Tibial nerve (tissue), 4 donors: ENCODE data around the gene VAMP8. TPM values are rescaled to one million over a fixed set of nuclear protein-coding genes. Genes with fewer than 3 reads are reported as not detected.
A peak's percentile ranks its signal among the peaks of the same experiment; 100 is the strongest.

Experiments
- DNase-seq, 2 donors: peaks; one replicate each; pipeline ENCODE4 v3.0.0-alpha.2; 2019; ENCODE audit warnings: low spot score in 2 of 2
- H3K27ac ChIP-seq, 4 donors: fragments of 200-600 bp; sonication (generic) in 3 of 4; one replicate each; pipeline ENCODE4 v1.5.1; 2017 to 2019; ENCODE audit warnings: mild to moderate bottlenecking in 1 of 4
- H3K27me3 ChIP-seq, 2 donors: fragments of 200-600 bp; sonication (generic) in 1 of 2; one replicate each; pipeline versions ENCODE4 v1.5.1 to v1.6.0; 2017 to 2019
- H3K36me3 ChIP-seq, 3 donors: fragments of 200-600 bp; sonication (generic); one replicate each; pipeline ENCODE4 v1.5.1; 2018 to 2019
- H3K4me1 ChIP-seq, 4 donors: fragments of 200-600 bp; sonication (generic) in 3 of 4; one replicate each; pipeline ENCODE4 v1.5.1; 2017 to 2019
- H3K4me3 ChIP-seq, 4 donors: fragments of 200-600 bp; sonication (generic) in 3 of 4; one replicate each; pipeline ENCODE4 v1.5.1; 2017 to 2019; ENCODE audit warnings: mild to moderate bottlenecking in 1 of 4, moderate library complexity in 1 of 4
- H3K9me3 ChIP-seq, 4 donors: fragments of 200-600 bp; sonication (generic) in 3 of 4; one replicate each; pipeline ENCODE4 v1.5.1; 2017 to 2019
- EP300 ChIP-seq, 2 donors: sonication (generic); formaldehyde crosslinking; IDR thresholded peaks; one replicate each; pipeline ENCODE4 v1.6.1; 2017; ENCODE audit warnings: antibody characterized with exemption in 2 of 2, mild to moderate bottlenecking in 1 of 2
- POLR2A ChIP-seq, 2 donors: fragments of 450-650 bp; IDR thresholded peaks; one replicate each; pipeline ENCODE4 v1.6.1; 2017; ENCODE audit warnings: antibody characterized with exemption in 2 of 2, mild to moderate bottlenecking in 2 of 2, moderate library complexity in 2 of 2
- WGBS, 2 donors: methylation state at CpG; one replicate each; pipeline ENCODE4 v1.1.5; 2018; 5-methylcytosine and 5-hydroxymethylcytosine counted together
- total RNA-seq, 4 donors: library from RNA; depleted of rRNA; stranded (reverse); fragments of >200 nt; gene quantifications; one replicate each; pipeline ENCODE4 v1.1.0, GENCODE V29; 2016
- TF ChIP-seq, protein P1 (sequence below), 5 experiments: fragments of 200-600 bp in 3 of 5; fragments of 450-650 bp in 2 of 5; sonication (generic) in 3 of 5; IDR thresholded peaks; one replicate each; pipeline ENCODE4 v1.5.1; 2016 to 2019; ENCODE audit warnings: antibody characterized with exemption in 5 of 5, mild to moderate bottlenecking in 3 of 5, moderate library complexity in 2 of 5

Gene VAMP8
- total RNA-seq, 4 donors from 2014 or later = 4.3 to 24.0 (median 11.8) TPM

- no peak overlapping the region for H3K4me3 ChIP-seq
- DNase-seq = no peak
- H3K36me3 ChIP-seq = peaks cover 0 to 36% (median 0%) of the 10 kb centered on the region in 3 donors
- H3K27me3 ChIP-seq = no peaks in the 10 kb centered on the region
- no peaks in the 10 kb centered on the region for H3K9me3 ChIP-seq
- 34 to 37% methylated on average over 4 of the region's 4 CpGs for WGBS, 2 donors
- TF ChIP-seq, protein P1, sequence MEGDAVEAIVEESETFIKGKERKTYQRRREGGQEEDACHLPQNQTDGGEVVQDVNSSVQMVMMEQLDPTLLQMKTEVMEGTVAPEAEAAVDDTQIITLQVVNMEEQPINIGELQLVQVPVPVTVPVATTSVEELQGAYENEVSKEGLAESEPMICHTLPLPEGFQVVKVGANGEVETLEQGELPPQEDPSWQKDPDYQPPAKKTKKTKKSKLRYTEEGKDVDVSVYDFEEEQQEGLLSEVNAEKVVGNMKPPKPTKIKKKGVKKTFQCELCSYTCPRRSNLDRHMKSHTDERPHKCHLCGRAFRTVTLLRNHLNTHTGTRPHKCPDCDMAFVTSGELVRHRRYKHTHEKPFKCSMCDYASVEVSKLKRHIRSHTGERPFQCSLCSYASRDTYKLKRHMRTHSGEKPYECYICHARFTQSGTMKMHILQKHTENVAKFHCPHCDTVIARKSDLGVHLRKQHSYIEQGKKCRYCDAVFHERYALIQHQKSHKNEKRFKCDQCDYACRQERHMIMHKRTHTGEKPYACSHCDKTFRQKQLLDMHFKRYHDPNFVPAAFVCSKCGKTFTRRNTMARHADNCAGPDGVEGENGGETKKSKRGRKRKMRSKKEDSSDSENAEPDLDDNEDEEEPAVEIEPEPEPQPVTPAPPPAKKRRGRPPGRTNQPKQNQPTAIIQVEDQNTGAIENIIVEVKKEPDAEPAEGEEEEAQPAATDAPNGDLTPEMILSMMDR (IDR thresholded peaks at IDR 0.05) = no peak
- TF ChIP-seq EP300 (IDR thresholded peaks at IDR 0.05) (no peak), POLR2A (IDR thresholded peaks at IDR 0.05) (no peak)
- H3K27ac ChIP-seq = peak overlapping the region in 2 of 4 donors; percentile 61 to 80
- peaks cover 0 to 86% (median 39%) of the 10 kb centered on the region in 4 donors for H3K4me1 ChIP-seq
Measured at GRCh38 chr2:85605406-85606115, 28.2 kb downstream of the VAMP8 start.

- Histone ChIP-seq H3K36me3 (peaks cover 0 to 31% (median 0%) of the 10 kb centered on the region in 3 donors), H3K4me1 (peaks cover 0 to 85% (median 39%) of the 10 kb centered on the region in 4 donors)
Measured at GRCh38 chr2:85606116-85606455, 28.7 kb downstream of the VAMP8 start.

DNA sequence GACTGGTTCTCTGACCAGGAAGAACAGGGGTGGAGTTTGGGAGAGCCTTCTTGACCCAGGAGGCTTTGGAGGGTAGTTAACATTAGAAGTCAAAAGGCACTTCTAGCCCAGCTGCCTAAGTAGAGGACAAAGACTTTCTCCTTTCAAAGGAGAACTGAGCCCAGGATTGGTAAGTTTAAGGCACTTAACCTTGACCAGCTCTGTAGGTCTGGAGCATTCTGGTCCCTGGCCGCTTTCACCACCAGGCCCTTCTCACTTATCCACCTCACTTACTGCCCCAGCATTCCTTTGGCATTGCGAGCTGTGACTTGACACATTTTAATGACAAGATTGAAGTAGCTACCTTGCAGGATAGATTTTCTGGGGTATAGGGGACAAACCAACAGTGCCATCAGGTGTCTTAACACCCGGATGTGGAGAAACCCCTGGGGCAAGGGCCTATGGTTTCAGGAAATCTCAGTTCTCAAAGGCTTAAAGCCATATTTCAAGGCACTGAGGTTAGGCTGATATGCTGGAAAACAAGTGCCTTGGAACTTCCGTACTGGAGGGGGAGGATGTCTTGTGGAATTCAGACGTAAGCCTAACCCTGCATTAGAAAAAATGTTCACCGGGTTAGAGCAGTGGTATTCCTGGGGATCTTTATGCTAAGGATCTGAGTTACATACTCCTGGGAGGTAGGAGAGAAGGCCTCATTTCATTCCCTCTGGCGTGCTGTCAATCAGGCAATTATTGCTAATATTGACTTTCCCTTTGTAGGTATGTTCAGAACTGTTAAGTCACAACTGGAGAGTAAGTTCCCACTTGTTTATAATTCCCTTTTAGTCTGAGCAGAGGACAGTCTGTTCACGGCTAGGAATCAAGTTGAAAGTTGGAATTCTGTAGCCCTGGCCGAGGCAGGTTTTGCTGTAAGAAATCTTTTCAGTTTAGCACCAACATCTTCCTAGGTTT, 30.2 kb downstream of the VAMP8 start:
- peaks cover 0 to 31% (median 0%) of the 10 kb centered on the region in 3 donors for H3K36me3 ChIP-seq
- DNase-seq = no peak
- WGBS, 2 donors = 74 to 84% methylated on average over 9 of the region's 9 CpGs
- H3K4me1 ChIP-seq = peaks cover 0 to 82% (median 37%) of the 10 kb centered on the region in 4 donors
- TF ChIP-seq EP300 (IDR thresholded peaks at IDR 0.05) (no peak), POLR2A (IDR thresholded peaks at IDR 0.05) (no peak)
- TF ChIP-seq, protein P1 (IDR thresholded peaks at IDR 0.05) = no peak
- no peak overlapping the region for H3K4me3 ChIP-seq
- no peaks in the 10 kb centered on the region for H3K27me3 ChIP-seq
- peak overlapping the region in 2 of 4 donors; percentile 26 to 31 for H3K27ac ChIP-seq
- no peaks in the 10 kb centered on the region for H3K9me3 ChIP-seq

More at GRCh38 chr2:85606116-85606455, 28.7 kb downstream of the VAMP8 start:
- no peak overlapping the region for H3K4me3 ChIP-seq
- TF ChIP-seq EP300 (IDR thresholded peaks at IDR 0.05) = no peak
- no peak for TF ChIP-seq POLR2A (IDR thresholded peaks at IDR 0.05)
- TF ChIP-seq, protein P1 (IDR thresholded peaks at IDR 0.05) = no peak
- 54 to 55% methylated on average over 7 of the region's 7 CpGs for WGBS, 2 donors
- H3K27ac ChIP-seq = peak overlapping the region in 2 of 4 donors; percentile 61 to 80
- DNase-seq = no peak
- H3K9me3 ChIP-seq = no peaks in the 10 kb centered on the region
- no peaks in the 10 kb centered on the region for H3K27me3 ChIP-seq

GRCh38 chr2:85611217-85611704, 33.9 kb downstream of the VAMP8 start:
- 5 to 6% methylated on average over 24 of the region's 24 CpGs for WGBS, 2 donors
- TF ChIP-seq, protein P1 (IDR thresholded peaks at IDR 0.05) = no peak
- TF ChIP-seq POLR2A (IDR thresholded peaks at IDR 0.05) (no peak), EP300 (IDR thresholded peaks at IDR 0.05) (no peak)
- H3K27ac ChIP-seq = peak overlapping the region; percentile 40 to 93 (median 90)
- H3K4me3 ChIP-seq = peak overlapping the region; percentile 77 to 99 (median 89)
- H3K27me3 ChIP-seq = no peaks in the 10 kb centered on the region
- DNase-seq = no peak
- no peaks in the 10 kb centered on the region for H3K9me3 ChIP-seq
- H3K36me3 ChIP-seq = peaks cover 0 to 31% (median 0%) of the 10 kb centered on the region in 3 donors
- H3K4me1 ChIP-seq = peaks cover 0 to 62% (median 12%) of the 10 kb centered on the region in 4 donors
